ENCODE results near the gene TRPV3. TPM values are rescaled to one million over a fixed set of nuclear protein-coding genes. Genes with fewer than 3 reads are reported as not detected.
A peak's percentile ranks its signal among the peaks of the same experiment; 100 is the strongest.

TRPV3 gene
- total RNA-seq, 3 donors from 2014 or later, result 7.7 to 17.8 (median 8.6) TPM

- DNase-seq (no peak), ATAC-seq (no peak)
- Histone ChIP-seq H3K4me1 (ENCODE audit: low read depth) (peaks cover 5% of the 10 kb centered on the region), H3K9me3 (no peaks in the 10 kb centered on the region), H3K4me3 (no peak overlapping the region), H3K36me3 (ENCODE audit: low read depth) (no peaks in the 10 kb centered on the region)
- no peak for TF ChIP-seq CTCF (IDR thresholded peaks at IDR 0.05)
- intact Hi-C loops (cut with DNase I, micrococcal nuclease), result no loop called here
These were observed 7.9 kb downstream of the TRPV3 start for GRCh38 chr17:3549610-3550162.

- DNase-seq (no peak), ATAC-seq (no peak)
- no peak overlapping the region for H3K4me3 ChIP-seq
- no peaks in the 10 kb centered on the region for H3K36me3 ChIP-seq (ENCODE audit: low read depth)
- no peak for TF ChIP-seq CTCF (IDR thresholded peaks at IDR 0.05)
- H3K9me3 ChIP-seq, result no peaks in the 10 kb centered on the region
- H3K4me1 ChIP-seq (ENCODE audit: low read depth), result peaks cover 5% of the 10 kb centered on the region
- intact Hi-C loops (cut with DNase I, micrococcal nuclease), result no loop called here
These were observed 10.0 kb downstream of the TRPV3 start for GRCh38 chr17:3547628-3548027.

GRCh38 chr17:3546997-3547396 is 10.6 kb downstream of the TRPV3 start:
- H3K36me3 ChIP-seq (ENCODE audit: low read depth), result no peaks in the 10 kb centered on the region
- DNase-seq (no peak), ATAC-seq (no peak)
- no peaks in the 10 kb centered on the region for H3K9me3 ChIP-seq
- H3K4me1 ChIP-seq (ENCODE audit: low read depth), result peaks cover 5% of the 10 kb centered on the region
- no peak overlapping the region for H3K4me3 ChIP-seq
- no peak for TF ChIP-seq CTCF (IDR thresholded peaks at IDR 0.05)
- intact Hi-C loops (cut with DNase I, micrococcal nuclease), result no loop called here

GRCh38 chr17:3546521-3546920 is 11.1 kb downstream of the TRPV3 start:
- ATAC-seq, result peak; percentile 57
- H3K4me1 ChIP-seq (ENCODE audit: low read depth), result peaks cover 4% of the 10 kb centered on the region
- no peaks in the 10 kb centered on the region for H3K36me3 ChIP-seq (ENCODE audit: low read depth)
- no peak for TF ChIP-seq CTCF (IDR thresholded peaks at IDR 0.05)
- no peaks in the 10 kb centered on the region for H3K9me3 ChIP-seq
- DNase-seq, result no peak
- intact Hi-C loops (cut with DNase I, micrococcal nuclease), result no loop called here
- no peak overlapping the region for H3K4me3 ChIP-seq

- ATAC-seq (no peak), DNase-seq (no peak)
- H3K4me1 ChIP-seq (ENCODE audit: low read depth), result no peaks in the 10 kb centered on the region
- no peak overlapping the region for H3K4me3 ChIP-seq
- H3K36me3 ChIP-seq (ENCODE audit: low read depth), result no peaks in the 10 kb centered on the region
- H3K9me3 ChIP-seq, result no peaks in the 10 kb centered on the region
- TF ChIP-seq CTCF (IDR thresholded peaks at IDR 0.05), result no peak
- intact Hi-C loops (cut with DNase I, micrococcal nuclease), result no loop called here
These were observed 12.5 kb downstream of the TRPV3 start for GRCh38 chr17:3545151-3545550.

- intact Hi-C loops (cut with DNase I, micrococcal nuclease), result no loop called here
- H3K9me3 ChIP-seq, result no peaks in the 10 kb centered on the region
- ATAC-seq, result no peak
- DNase-seq, result no peak
- TF ChIP-seq CTCF (IDR thresholded peaks at IDR 0.05), result no peak
- no peak overlapping the region for H3K4me3 ChIP-seq
- no peaks in the 10 kb centered on the region for H3K4me1 ChIP-seq (ENCODE audit: low read depth)
- H3K36me3 ChIP-seq (ENCODE audit: low read depth), result no peaks in the 10 kb centered on the region
These were observed 13.2 kb downstream of the TRPV3 start for GRCh38 chr17:3544365-3544764.

Data from mucosa of descending colon (tissue), 3 donors.